GM19099 (cell line): ENCODE measurements around the gene ATP11B.

ENCODE experiments used
- POLR2A ChIP-seq: IDR thresholded peaks from 3 replicates; pipeline ENCODE4 v1.6.1; 2011; ENCODE audit warnings: low read depth; ENCODE audit not compliant: insufficient read length; ENCODE audit errors: extremely low read depth

Gene ATP11B

DNA sequence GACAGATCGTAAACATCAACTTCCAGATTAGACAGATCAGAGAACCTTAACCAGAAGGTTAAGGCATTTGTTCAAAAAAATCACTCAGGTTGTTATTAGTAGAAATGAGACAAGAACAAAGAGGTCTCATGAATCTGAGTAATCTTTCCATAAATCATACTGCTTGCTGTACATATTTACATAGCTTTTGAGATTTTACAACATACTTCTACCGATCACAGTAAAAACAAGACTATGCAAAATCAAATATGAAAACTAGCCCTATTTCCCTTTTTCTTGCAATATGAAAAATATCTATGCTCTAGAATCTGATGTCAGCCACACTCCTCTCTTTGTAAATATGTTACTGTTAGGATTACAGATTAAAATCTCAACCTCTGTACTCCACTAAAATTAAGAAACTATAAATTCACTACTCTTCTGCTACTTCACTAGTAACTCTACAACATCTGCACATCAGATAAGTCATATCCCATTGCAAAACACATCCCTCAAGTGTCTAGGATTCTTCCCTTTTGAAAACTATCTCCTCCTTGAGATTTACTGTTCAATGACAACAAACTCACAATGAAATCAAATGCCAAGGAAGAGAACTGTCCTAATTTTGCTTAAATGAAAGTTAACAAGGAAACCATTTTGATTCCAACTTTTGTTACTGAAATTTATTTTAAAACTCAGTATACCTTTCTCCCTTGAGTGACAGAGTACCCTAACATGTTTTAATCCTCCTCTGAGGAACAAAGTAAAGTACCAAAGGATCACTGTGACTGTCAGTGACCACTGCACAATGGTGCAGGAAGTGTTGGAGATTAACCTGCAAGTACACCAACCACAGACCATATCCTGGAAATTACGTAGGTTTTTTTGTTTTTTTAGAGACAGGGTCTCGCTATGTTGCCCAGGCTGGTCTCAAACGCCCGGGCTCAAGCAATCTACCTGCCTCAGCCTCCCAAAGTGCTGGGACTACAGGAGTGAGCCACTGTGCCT lies 174.2 kb downstream of the ATP11B start:
- TF ChIP-seq POLR2A: no peak

DNA sequence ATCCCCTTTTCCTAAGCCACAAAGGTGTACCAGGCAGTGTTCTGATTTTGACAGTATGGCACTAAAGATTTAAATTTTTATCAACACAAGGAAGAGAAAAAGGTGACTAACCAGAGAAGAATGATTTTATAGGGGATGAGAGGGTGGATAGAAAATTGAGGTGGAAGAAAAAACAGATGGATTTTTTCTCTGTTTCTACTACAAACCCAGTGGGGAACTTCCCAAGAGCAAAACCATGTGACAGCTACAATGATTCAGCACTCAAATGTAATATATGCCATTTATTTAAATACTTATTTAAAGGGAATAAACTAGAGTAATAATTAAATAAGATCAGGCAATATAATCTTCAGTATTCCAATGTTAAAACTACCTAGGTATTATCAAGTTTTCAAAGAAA lies 176.0 kb downstream of the ATP11B start:
- TF ChIP-seq POLR2A: no peak

DNA sequence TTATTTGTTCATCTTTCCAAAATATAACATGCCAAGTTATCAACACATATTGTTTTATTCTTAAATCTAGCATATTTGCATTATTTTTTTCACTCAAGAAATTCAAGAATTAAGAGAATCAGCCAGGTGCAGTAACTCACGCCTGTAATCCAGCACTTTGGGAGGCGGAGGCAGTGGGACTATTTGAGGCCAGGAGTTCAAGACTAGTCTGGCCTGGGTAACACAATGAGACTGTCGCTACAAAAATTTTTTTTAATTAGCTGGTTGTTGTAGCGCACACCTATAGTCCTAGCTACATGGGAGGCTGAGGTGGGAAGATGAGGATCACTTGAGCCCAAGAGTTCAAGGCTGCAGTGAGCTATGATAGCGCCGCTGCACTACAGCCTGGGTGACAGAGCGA lies 176.5 kb downstream of the ATP11B start:
- no peak for TF ChIP-seq POLR2A

DNA sequence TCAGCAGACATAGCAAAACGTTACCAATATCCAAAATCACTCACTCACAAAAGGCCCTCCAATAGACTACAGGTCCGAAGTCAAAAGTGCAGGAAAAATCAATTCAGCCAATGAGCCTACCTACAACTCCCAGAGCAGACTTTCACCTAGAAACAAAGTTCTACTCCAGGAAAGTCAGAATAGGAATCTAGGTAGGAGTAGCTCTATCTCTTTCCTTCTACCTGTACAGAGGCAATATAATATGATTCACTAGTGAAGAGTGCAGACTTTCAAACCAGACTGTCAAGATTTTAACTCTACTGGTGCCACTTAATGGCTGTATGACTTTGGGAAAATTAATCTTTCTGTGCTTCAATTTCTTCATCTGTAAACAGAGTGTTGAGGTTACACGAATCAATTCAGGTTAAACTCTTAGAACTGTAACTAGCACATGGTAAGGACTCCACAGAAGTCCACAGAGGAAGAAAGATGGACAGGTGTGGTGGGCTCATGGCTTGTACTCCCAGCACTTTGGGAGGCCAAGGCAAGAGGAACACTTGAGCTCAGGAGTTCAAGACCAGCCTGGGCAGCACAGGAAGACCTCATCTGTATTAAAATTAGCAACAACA lies 177.6 kb downstream of the ATP11B start:
- no peak for TF ChIP-seq POLR2A
